ENCODE data around the gene EP400. TPM values are rescaled to one million over a fixed set of nuclear protein-coding genes. Genes with fewer than 3 reads are reported as not detected.

The EP400 gene
- total and polyA plus RNA-seq, 7 donors: 8.0 to 24.5 (median 18.4) TPM

DNA sequence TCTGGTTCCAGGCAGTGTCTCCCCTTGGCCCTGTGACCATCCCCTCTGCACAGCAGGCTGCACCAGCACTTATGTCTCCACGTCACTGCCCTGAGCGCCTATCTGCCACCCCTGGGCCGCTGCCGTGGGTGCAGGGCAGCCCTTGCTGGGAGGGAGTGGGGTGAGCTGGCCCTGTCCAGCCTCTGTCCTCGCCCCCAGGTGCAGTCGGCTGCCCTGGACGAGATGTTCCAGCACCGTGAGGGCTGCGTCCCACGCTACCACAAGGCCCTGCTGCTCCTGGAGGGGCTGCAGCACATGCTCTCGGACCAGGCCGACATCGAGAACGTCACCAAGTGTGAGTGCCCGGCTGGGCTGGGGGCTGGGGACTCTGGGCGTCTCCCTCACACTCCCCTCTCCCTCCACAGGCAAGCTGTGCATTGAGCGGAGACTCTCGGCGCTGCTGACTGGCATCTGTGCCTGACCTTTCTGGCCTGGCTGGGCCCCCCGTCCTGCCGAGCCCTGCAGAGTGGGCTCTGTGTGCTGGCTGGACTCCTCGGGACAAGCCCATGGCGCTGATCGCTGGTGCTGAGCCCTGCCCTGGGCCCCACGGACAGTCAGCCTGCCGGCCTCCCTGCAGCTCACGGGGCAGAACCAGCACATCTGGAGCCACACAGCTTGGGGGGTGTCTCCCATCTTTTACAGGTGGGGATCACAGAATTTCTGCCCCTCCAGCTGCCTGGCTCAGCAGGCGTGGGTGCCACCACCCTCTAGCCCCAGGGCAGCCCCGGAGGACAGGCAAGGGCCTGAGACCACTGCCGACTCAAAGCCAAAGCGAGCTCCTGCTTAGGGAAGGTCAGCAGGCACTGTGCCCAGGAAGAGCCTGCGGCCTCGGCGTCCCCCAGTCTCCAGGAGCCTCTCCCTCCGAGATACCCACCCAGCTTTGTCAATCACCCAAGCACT lies 28.6 kb upstream of the EP400 start:
- 83 to 90% (median 85%) methylated on average over 35 of the region's 35 CpGs for WGBS, 3 donors
- peaks cover 5% of the 10 kb centered on the region for H3K4me1 ChIP-seq
- intact Hi-C loops (cut with DNase I): loop anchor here in 1 of 2 donors (5.0 kb wide), 1 partner anchor 69 kb away; no protein-coding TSS in a partner anchor
- TF ChIP-seq, protein P1, sequence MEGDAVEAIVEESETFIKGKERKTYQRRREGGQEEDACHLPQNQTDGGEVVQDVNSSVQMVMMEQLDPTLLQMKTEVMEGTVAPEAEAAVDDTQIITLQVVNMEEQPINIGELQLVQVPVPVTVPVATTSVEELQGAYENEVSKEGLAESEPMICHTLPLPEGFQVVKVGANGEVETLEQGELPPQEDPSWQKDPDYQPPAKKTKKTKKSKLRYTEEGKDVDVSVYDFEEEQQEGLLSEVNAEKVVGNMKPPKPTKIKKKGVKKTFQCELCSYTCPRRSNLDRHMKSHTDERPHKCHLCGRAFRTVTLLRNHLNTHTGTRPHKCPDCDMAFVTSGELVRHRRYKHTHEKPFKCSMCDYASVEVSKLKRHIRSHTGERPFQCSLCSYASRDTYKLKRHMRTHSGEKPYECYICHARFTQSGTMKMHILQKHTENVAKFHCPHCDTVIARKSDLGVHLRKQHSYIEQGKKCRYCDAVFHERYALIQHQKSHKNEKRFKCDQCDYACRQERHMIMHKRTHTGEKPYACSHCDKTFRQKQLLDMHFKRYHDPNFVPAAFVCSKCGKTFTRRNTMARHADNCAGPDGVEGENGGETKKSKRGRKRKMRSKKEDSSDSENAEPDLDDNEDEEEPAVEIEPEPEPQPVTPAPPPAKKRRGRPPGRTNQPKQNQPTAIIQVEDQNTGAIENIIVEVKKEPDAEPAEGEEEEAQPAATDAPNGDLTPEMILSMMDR (IDR thresholded peaks at IDR 0.05): no peak
- no peak overlapping the region for H3K27ac ChIP-seq
- no peaks in the 10 kb centered on the region for H3K9me3 ChIP-seq
- peak in 1 of 2 donors; percentile 49 for DNase-seq
- H3K27me3 ChIP-seq (ENCODE audit: insufficient read depth in 3 of 3, low read length in 2 of 3): no peaks in the 10 kb centered on the region
- H3K4me3 ChIP-seq: no peak overlapping the region
- no peak for ATAC-seq
- peaks cover 0 to 56% of the 10 kb centered on the region in 2 donors for H3K36me3 ChIP-seq (ENCODE audit: insufficient read depth in 1 of 2, low read depth in 1 of 2)

GRCh38 chr12:131921866-131922769 lies 27.6 kb upstream of the EP400 start:
- peak in 2 of 4 donors; percentile 7 to 13 for ATAC-seq
- Histone ChIP-seq H3K4me3 (no peak overlapping the region), H3K36me3 (ENCODE audit: insufficient read depth in 1 of 2, low read depth in 1 of 2) (peaks cover 0 to 49% of the 10 kb centered on the region in 2 donors), H3K9me3 (no peaks in the 10 kb centered on the region), H3K27me3 (ENCODE audit: insufficient read depth in 3 of 3, low read length in 2 of 3) (no peaks in the 10 kb centered on the region), H3K4me1 (peaks cover 5% of the 10 kb centered on the region), H3K27ac (peak overlapping the region; percentile 8)
- 72 to 80% (median 75%) methylated on average over 29 of the region's 29 CpGs for WGBS, 3 donors
- TF ChIP-seq, protein P1 (IDR thresholded peaks at IDR 0.05): no peak
- no peak for DNase-seq
- intact Hi-C loops (cut with DNase I): loop anchor here in 1 of 2 donors (5.0 kb wide), 1 partner anchor 70 kb away; no protein-coding TSS in a partner anchor

GRCh38 chr12:131922772-131923171 lies 27.0 kb upstream of the EP400 start:
- intact Hi-C loops (cut with DNase I): loop anchor here in 1 of 2 donors (5.0 kb wide), 1 partner anchor 70 kb away; no protein-coding TSS in a partner anchor
- H3K27me3 ChIP-seq (ENCODE audit: insufficient read depth in 3 of 3, low read length in 2 of 3): no peaks in the 10 kb centered on the region
- 84 to 86% (median 85%) methylated on average over 13 of the region's 13 CpGs for WGBS, 3 donors
- peak overlapping the region; percentile 8 for H3K27ac ChIP-seq
- ATAC-seq: no peak
- peaks cover 0 to 43% of the 10 kb centered on the region in 2 donors for H3K36me3 ChIP-seq (ENCODE audit: insufficient read depth in 1 of 2, low read depth in 1 of 2)
- peaks cover 5% of the 10 kb centered on the region for H3K4me1 ChIP-seq
- DNase-seq: no peak
- no peaks in the 10 kb centered on the region for H3K9me3 ChIP-seq
- TF ChIP-seq, protein P1 (IDR thresholded peaks at IDR 0.05): no peak
- H3K4me3 ChIP-seq: no peak overlapping the region

- no peak for ATAC-seq
- H3K4me1 ChIP-seq: peaks cover 5% of the 10 kb centered on the region
- no peaks in the 10 kb centered on the region for H3K9me3 ChIP-seq
- DNase-seq: no peak
- intact Hi-C loops (cut with DNase I): loop anchor here in 1 of 2 donors (5.0 kb wide), 1 partner anchor 71 kb away; no protein-coding TSS in a partner anchor
- H3K4me3 ChIP-seq: no peak overlapping the region
- no peaks in the 10 kb centered on the region for H3K27me3 ChIP-seq (ENCODE audit: insufficient read depth in 3 of 3, low read length in 2 of 3)
- 70 to 77% (median 72%) methylated on average over 11 of the region's 11 CpGs for WGBS, 3 donors
- TF ChIP-seq, protein P1 (IDR thresholded peaks at IDR 0.05): no peak
- H3K27ac ChIP-seq: no peak overlapping the region
- H3K36me3 ChIP-seq (ENCODE audit: insufficient read depth in 1 of 2, low read depth in 1 of 2): peaks cover 0 to 38% of the 10 kb centered on the region in 2 donors
These were observed 26.5 kb upstream of the EP400 start for GRCh38 chr12:131923260-131923659.
